Right ventricle myocardium inferior (tissue), 1 donor: ENCODE data around the gene PET100. TPM values are rescaled to one million over a fixed set of nuclear protein-coding genes. Genes with fewer than 3 reads are reported as not detected.

Experiments
- ATAC-seq: fragments of 200-7000 bp; cut with Tn5 transposase; one replicate; pipeline ENCODE4 v1.9.1; 2020; ENCODE audit warnings: mild to moderate bottlenecking, moderate library complexity
- DNase-seq: peaks from one replicate; pipeline ENCODE4 v3.0.0; 2021; ENCODE audit errors: missing footprints
- intact Hi-C: fragments of 100-400 bp; cut with DNase I; formaldehyde crosslinking; loops from one replicate; pipeline ENCODE4 v1.11.0; 2022
- long read RNA-seq: library from polyadenylated mRNA; unstranded; transcript quantifications from one replicate; pipeline ENCODE4 v2.0.0, GENCODE V29; 2021
- total RNA-seq: library from RNA; stranded (reverse); fragmentation: NEBNext Ultra II Directional; extraction: Animal tissue kit (Norgen Biotek cat#: 25700); gene quantifications from one replicate; pipeline ENCODE4 v1.2.1, GENCODE V29; 2021
- donor health status: DM: no; HTN: yes; CAD: no; lungs with severe emphysema.

Gene PET100
- 205 TPM for total RNA-seq
- long read RNA-seq, transcript PET100-202 (4 exons, 719 nt) = major isoform, 65 of 76 reads
- long read RNA-seq, partial matches to known transcripts = 1 of 76 reads
- long read RNA-seq, other reads (novel, unspliced or antisense) = 4 of 76 reads

GRCh38 chr19:7629347-7630054 lies at the start of gene PET100, which contains the start of gene XAB2:
Gene PET100 (plus strand): TSS chr19:7629793. CDS start chr19:7629834, 41 bp downstream.
Gene XAB2 (minus strand): TSS chr19:7629545. CDS start chr19:7629527, 18 bp downstream.
- intact Hi-C loops = loop anchor here (5.0 kb wide), 1 partner anchor 92 kb away; the partner anchor contains the start of gene PNPLA6
- ATAC-seq = peak; percentile 98
- DNase-seq = peak; percentile 97

- intact Hi-C loops = no loop called here
- no peak for DNase-seq
- no peak for ATAC-seq
Observed at GRCh38 chr19:7582446-7582845, 47.1 kb upstream of the PET100 start.

- ATAC-seq = no peak
- DNase-seq = no peak
- intact Hi-C loops = no loop called here
Observed at GRCh38 chr19:7589822-7590221, 39.8 kb upstream of the PET100 start.

- no peak for ATAC-seq
- DNase-seq = no peak
- intact Hi-C loops = no loop called here
Observed at GRCh38 chr19:7590256-7590655, 39.3 kb upstream of the PET100 start.

- ATAC-seq (no peak), DNase-seq (no peak)
Observed at GRCh38 chr19:7595466-7596133, 34.0 kb upstream of the PET100 start, which contains the start of gene CAMSAP3. Gene CAMSAP3 (plus strand): TSS chr19:7595863. CDS start chr19:7596003, 140 bp downstream.

GRCh38 chr19:7596211-7596937 lies 33.2 kb upstream of the PET100 start:
- no peak for DNase-seq

More at GRCh38 chr19:7595466-7596133, 34.0 kb upstream of the PET100 start, which contains the start of gene CAMSAP3:
- intact Hi-C loops = no loop called here

GRCh38 chr19:7597689-7598088 lies 31.9 kb upstream of the PET100 start:
- ATAC-seq = no peak
- intact Hi-C loops = no loop called here

More at GRCh38 chr19:7596211-7596937, 33.2 kb upstream of the PET100 start:
- intact Hi-C loops = no loop called here
- ATAC-seq = no peak

GRCh38 chr19:7598180-7598579 lies 31.4 kb upstream of the PET100 start:
- DNase-seq (no peak), ATAC-seq (no peak)
- intact Hi-C loops = no loop called here

More at GRCh38 chr19:7597689-7598088, 31.9 kb upstream of the PET100 start:
- DNase-seq = no peak

- no peak for ATAC-seq
- DNase-seq = no peak
- intact Hi-C loops = no loop called here
Observed at GRCh38 chr19:7600721-7601120, 28.9 kb upstream of the PET100 start.

GRCh38 chr19:7602240-7602934 lies 27.2 kb upstream of the PET100 start:
- ATAC-seq (no peak), DNase-seq (no peak)
- intact Hi-C loops = no loop called here

GRCh38 chr19:7602935-7603497 lies 26.6 kb upstream of the PET100 start:
- DNase-seq (no peak), ATAC-seq (no peak)
- intact Hi-C loops = no loop called here

GRCh38 chr19:7603919-7604318 lies 25.7 kb upstream of the PET100 start:
- intact Hi-C loops = no loop called here
- ATAC-seq (no peak), DNase-seq (no peak)

- intact Hi-C loops = no loop called here
- ATAC-seq (no peak), DNase-seq (no peak)
Observed at GRCh38 chr19:7605490-7606222, 23.9 kb upstream of the PET100 start.

GRCh38 chr19:7606289-7606688 lies 23.3 kb upstream of the PET100 start:
- intact Hi-C loops = no loop called here
- DNase-seq = no peak
- peak; percentile 16 for ATAC-seq

GRCh38 chr19:7607212-7607873 lies 22.2 kb upstream of the PET100 start:
- intact Hi-C loops = no loop called here
- no peak for ATAC-seq
- DNase-seq = no peak

- DNase-seq (no peak), ATAC-seq (no peak)
- intact Hi-C loops = no loop called here
Observed at GRCh38 chr19:7607874-7608560, 21.6 kb upstream of the PET100 start.
